GM20431 (cell line): ENCODE data around the gene SLC22A3.
"Not testable (repeated sequence)": the region's sequence is repeated elsewhere in the genome, so short reads cannot be mapped to it uniquely, and the experiment has no call there.

Experiments used
- in situ Hi-C: fragments of 300-500 bp; cut with MseI, MboI; formaldehyde crosslinking; loops from one replicate; pipeline ENCODE4 v1.15.0; 2020; ENCODE audit warnings: low sequenced_read_pairs; ENCODE audit not compliant: unreplicated experiment

The SLC22A3 gene

DNA sequence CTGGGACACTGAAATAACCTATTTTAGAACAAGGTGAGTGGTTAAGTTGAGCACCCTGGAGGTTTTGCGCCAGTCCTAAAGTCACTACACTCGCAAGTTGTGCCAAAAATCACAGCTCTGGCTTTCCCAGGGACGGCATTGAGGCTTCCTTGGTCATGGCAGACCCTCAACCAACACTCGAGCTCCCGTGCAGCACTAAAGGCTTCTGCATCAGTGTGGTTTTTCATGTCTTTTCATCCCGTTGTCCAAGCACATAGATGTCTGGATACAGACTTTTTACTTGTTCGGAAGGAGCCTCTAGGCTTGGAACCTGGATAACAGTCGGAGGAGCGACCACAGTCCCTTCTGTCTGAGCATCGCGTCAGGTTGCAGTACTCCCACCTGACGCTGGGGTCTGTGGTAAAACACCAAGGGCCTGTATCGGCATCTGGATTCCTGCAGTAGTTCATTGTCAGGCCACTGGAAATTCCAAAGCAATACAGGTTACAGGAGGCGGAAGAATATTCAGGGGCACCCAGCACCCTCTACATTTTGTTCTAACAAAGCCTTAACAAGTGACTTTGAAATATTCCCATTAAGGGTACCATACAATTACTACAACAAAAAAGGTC is 119.2 kb downstream of the SLC22A3 start:
- in situ Hi-C loops = loop anchor here (25.0 kb wide), 1 partner anchor 630 kb away; no protein-coding TSS in a partner anchor

DNA sequence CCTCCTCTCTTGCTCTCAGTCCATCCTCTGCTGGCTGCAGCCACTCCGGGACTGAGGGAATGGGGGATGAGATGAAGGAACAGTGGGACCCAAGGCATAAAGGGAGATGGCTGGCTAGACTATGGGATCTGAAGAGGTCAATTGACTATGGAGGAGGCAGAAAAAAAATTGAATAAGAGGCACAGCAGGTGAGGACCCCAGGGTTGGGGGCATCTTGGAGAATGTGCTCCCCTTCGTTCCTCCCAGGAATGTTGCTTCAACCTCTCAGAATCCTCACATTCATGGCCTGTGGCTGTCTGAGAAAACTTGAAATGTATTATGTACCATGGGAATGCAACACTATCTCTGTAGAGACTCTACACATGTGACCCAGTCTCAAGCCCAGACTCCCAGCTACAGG is 121.0 kb downstream of the SLC22A3 start:
- in situ Hi-C loops = loop anchor here (25.0 kb wide), 1 partner anchor 632 kb away; no protein-coding TSS in a partner anchor

DNA sequence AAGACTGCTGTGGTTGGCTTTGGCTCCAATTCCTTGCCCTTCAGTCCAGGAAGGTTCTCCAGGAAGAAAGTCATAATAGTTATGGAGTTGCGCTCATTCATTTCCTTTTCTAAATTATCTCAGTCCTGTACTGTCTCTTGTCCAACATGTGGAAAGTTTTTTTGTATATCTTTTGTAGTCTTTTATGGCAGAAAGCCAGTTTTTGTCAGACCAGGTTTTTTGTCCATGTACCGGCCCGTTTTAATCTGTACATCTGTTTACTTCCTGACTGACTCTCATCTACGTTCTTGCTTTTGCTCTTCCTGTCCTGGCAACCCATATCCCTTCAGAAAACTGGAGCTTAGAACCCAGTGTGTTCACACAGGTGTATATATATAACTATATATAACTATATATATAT is 127.9 kb downstream of the SLC22A3 start:
- in situ Hi-C loops = not testable (repeated sequence)

DNA sequence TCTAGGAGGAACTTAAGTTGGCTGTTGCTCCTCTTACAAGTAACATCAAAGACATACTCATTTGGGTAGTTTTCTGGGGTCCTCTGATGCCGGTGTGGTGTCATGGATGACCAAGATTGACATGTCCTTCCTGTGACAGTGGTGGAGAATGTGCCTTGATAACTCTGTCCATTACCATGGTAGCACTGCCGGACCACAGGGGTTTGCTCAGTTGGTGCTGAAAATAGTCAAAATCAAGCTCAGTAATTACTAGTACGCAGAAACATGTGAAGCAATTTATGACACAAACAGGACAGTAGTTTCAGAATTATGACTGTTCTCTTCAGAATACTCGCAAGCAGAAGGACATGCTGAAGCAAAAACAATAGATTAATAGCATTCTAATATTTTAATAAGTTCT is 128.9 kb downstream of the SLC22A3 start:
- in situ Hi-C loops = not testable (repeated sequence)

DNA sequence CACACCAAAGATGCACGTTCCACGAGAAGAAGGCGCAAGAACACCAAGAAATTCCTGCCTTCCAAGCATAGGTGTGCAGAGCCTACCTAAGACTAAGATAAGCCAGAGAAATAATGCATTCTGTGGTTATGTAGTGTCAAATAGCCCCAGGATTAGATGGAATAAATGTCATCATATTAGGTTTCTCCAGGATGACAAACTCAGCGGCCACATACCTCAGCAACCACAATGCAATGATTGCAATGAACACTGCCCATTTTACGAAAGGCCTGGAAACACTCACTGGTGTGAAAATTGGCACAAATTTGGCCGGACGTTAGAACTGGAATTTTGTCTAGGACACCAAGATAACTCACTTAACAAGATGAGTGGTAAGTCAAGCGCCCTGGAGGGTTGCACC is 129.7 kb downstream of the SLC22A3 start:
- in situ Hi-C loops = no loop called here

DNA sequence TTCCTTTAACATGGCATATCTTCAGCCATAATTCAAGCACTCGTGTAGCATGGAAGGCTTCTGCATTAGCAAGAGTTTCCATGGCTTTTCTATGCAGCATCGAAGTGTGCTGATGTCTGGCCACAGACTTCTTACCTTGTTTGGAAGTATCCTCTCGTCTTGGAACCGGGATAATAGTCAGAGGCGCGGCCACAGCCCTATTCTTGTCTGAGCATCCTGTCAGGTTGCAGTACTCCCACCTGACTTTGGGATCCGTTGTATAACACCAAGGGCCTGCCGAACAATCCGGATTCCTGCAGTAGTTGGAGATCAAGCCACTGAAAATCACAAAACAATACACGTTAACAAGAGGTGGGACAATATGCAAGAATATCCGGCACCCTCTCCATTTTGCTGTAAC is 138.9 kb downstream of the SLC22A3 start:
- in situ Hi-C loops = no loop called here

DNA sequence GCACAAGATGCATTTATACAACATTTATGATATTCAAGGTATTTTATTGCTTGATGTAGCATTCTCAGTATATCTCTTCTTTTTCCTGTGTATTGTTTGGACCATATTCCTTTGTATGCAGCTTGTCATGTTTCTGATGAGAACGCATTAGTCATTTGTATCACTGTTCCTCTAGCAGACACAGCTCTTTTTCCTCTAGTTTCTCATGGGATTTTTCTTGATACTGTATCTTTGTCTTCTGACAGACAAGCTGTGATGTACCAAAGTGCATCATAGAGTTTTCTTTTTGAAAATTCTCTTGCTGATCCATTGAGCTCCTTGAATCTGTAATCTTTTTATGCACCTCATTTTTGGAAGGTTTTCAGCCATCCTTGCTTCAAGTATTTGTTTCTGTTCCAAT is 140.9 kb downstream of the SLC22A3 start:
- in situ Hi-C loops = no loop called here

DNA sequence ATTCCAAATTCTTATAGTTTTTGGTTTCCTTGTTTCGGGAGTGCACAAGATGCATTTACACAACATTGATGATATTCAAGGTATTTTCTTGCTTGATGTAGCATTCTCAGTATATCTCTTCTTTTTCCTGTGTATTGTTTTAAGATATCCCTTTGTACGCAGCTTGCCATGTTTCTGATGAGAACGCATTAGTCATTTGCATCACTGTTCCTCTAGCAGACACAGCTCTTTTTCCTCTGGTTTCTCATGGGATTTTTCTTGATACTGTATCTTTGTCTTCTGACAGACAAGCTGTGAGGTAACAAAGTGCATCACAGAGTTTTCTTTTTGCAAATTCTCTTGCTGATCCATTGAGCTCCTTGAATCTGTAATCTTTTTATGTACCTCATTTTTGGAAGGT is 146.4 kb downstream of the SLC22A3 start:
- in situ Hi-C loops = no loop called here

DNA sequence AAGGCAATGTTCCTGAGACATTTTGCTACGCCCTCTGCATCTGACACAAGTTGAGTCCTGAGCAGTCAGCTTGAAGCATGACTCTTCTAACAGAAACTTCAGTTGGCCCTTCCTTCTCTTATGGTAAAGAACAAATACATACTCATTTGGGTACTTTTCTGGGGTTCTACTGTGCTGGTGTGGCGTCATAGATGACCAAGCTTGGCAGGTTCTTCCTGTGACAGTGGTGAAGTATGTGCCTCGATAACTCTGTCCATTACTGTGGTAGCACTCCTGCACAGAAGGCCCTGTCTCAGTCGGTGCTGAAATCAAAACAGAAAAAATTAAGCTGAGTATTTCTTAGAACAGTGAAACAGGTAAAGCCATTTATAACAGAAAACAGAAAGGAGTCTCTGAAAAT is 152.5 kb downstream of the SLC22A3 start:
- in situ Hi-C loops = no loop called here
